Hematopoietic multipotent progenitor cell treated with erythropoietin and hydrocortisone succinate and interleukin-3 and kit ligand, for 6 days (in vitro differentiated cells): ENCODE measurements around the gene CNTFR.

ENCODE experiments used
- DNase-seq: peaks from one replicate; pipeline ENCODE4 v3.0.0-alpha.2; 2015

The CNTFR gene

GRCh38 chr9:34522091-34522887 is 67.2 kb downstream of the CNTFR start:
- DNase-seq = no peak

DNA sequence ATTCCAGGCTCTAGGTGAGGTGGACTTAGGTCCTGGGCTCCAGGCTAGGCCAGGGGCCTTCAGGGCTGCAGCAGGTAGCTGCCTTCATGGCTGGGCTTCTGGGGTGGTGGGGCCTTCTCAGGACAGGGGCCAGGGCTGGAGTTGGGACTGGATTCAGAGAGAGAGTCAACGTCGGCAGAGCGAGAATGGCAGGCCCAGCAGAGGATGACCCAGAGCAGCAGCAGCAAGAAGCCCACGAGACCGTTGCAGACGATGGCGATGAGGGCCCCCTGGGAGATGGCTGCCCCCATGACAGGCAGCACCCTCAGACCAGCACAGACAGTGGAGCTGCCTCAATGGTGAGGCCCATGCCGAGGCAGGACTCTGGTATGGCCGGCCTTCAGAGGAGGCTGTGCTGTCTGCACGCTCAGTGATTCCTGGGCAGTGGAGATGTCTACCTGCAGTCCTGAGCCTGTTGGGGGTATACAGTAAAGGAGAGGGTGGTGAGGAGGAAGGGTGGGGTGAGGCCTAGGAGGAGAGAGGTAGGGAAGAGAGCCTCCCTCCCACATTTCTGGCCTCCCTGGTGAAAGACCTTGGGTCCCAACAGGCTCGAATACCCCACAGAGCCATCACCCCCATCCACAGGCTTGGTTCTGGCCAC is 68.0 kb downstream of the CNTFR start:
- DNase-seq = no peak

- no peak for DNase-seq
Observed at GRCh38 chr9:34520505-34521385, 68.8 kb downstream of the CNTFR start.

DNA sequence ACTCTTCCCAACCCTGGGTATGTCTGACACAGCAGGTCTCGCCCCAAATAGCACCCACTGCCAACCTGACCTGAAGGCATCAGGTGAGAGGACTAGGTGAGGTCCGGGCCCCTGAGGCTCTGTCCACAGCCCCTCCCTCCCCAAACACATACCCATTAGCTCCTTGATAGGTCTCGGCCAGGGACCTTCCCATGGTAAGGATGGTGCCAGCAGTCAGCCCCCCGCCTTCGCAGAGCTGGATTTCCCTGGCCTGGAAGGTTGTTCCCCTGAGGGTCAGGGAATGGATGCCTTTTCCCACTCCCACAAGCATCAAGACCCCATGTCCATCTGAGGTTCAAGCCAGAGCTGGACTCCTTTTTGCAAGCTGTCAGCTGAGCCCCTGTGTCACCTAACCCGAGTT is 69.4 kb downstream of the CNTFR start:
- no peak for DNase-seq

DNA sequence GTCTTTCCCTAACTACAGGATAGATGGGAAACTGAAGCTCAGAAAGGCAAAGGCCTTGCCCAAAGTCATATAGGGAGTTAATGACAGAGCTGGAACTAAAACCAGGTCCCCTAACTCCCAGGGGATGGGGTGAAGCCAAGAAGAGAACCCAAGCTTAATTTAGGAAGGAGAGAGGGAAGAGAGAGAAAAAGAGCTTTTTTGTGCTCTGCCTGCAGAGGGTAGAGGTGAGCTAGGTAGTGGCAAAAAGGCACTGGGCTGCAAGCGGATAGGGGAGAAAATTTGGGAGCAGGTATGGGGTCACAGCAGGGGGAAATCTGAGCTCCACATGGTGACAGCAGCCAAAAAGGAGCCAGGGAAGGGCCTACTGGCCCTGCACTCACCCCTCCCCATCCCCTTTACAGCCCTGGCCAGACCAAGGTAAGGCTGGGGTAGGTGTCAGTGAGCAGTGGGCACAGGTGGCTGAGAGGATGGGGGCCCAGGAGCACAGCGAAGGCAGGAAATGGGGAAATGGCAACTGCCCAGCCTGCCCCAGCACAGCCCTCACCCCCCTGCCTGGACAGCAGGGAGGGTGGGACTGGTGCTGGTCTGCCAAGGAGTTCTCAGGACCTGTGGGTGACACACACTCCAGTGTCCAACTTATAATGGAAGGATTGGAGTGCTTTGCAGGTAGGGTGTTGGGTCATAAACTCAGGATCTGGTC is 70.1 kb downstream of the CNTFR start:
- no peak for DNase-seq

DNA sequence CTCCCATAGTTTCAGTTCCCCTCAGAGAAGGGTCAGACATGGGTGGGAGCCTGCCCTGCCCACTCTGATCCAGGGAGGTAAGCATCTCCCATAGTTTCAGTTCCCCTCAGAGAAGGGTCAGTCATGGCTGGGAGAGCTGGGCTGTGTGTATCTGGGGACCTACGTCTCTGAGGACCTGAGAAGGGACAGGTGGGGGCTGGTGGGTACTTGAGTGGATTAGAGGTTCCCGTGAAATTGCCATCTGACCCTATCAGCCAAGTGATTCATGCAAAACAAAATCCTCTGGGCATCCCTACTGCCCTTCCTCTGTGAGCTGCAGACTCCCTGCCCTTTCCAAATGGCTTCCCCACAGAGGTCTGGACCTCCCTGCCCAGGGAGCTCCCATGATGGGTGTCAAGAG is 70.6 kb downstream of the CNTFR start:
- DNase-seq = no peak

DNA sequence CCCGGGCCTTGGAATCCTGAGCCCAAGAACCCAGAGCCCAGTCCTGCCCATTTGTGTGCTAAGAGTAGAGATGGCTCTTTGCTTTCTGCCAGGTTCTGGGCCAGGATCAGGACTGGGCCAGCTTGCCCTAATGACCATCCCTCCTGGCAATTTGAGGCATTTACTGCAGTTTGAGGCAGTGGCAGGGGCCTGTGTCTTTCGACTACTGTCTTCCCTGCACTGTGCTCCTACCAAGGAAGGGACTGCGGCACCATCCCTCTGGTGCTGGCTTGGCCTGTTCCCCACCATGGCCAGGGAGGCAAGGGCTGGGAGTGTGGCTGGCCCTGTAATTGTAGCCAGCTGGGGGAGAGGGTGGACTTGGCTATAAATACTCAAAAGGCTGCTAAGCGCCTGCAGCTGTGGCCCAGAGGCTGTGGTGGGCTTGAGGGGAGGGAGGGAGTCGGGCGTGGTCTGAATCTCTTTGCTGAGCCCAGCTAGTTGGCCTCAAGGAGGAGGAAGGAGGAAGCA is 71.4 kb downstream of the CNTFR start:
- DNase-seq = no peak

GRCh38 chr9:34517185-34517584 is 72.3 kb downstream of the CNTFR start:
- DNase-seq = no peak

- DNase-seq = no peak
Observed at GRCh38 chr9:34515959-34516358, 73.6 kb downstream of the CNTFR start.

DNA sequence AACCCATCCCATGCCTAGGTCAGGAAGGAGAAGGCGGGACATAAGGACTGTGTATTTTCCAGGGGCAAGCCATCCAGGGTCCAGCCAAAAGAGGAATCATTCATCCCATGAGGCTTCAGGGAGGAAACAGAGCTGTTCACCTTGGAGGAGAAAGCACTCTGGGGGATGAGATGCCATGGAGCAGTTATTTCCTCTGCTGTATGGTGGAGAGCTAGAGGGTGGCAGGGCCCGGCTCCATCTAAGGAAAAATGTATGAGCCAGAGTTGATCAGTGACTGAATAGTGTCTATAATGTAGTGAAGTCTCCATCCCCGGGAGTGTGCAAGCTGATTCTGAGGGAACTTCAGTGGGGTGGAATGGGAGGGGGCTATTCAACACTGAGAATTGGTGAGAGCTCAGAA is 74.7 kb downstream of the CNTFR start:
- DNase-seq = no peak

DNA sequence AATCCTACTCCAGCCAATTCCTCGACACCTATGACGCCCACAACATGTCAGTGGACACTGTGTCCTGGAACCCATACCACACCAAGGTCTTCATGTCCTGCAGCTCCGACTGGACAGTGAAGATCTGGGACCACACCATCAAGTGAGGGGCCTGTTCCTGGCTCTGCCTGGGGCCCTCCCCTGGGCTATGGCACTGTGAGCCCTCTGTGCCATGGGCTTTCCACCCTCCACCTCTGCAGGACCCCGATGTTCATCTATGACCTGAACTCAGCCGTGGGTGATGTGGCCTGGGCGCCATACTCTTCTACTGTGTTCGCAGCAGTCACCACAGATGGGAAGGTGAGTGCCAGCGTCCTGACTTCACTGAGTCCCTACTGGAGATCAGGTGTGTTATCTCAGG is 75.1 kb downstream of the CNTFR start:
- DNase-seq = no peak

DNA sequence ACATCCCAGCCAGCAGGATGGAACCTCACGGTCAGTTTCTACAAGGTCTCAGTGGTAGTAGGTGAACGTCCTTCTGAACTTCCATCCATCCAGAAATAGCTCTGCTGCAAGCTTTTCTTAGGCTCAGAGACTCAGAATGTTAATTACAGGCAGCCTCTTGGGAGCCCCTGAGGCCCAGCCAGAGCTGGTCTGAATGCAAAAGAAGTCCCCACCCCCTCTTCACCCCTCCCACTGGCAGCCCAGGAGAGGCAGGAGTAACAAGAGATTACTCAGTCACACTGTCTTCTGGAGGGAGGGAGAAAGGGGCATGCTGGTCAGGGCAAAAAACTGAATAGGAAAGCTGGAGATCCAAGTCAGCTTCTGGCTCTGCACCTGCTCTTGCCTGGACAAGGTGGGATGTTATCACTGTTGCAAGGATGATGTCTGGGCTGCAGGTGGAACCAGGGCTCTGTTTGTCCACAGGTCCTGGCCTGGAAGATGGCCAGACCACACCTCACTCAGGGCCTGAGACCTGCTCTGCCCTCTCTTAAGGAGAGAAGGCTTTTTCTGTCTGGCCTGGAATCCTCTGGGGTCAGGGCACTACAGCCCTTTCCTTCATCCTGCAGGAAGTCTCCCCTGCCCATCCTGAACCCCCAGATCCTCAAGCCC is 75.8 kb downstream of the CNTFR start:
- DNase-seq = no peak

- no peak for DNase-seq
Observed at GRCh38 chr9:34512131-34513078, 77.1 kb downstream of the CNTFR start.

GRCh38 chr9:34510497-34511468 is 78.7 kb downstream of the CNTFR start:
- no peak for DNase-seq

GRCh38 chr9:34508951-34509350 is 80.6 kb downstream of the CNTFR start:
- no peak for DNase-seq

DNA sequence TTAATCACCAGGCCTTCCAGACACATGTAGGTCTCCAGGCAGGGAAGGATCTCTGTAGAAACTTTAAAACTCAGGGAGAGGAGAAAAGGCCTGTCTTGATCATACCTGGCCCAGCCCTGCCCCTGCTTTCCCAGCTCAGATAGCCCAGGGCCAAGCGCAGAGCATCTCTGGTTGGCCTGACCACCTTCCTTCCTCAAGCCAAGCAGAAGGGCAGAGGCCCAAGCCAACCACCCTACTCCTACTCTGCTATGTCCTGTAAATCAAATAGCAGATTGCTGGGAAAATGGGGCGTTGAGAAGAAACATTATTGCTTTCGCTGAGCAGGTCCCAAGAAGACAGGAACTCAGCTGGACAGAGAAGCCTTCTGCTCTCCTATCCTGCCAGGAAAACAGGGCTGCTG is 81.1 kb downstream of the CNTFR start:
- no peak for DNase-seq

- DNase-seq = no peak
Observed at GRCh38 chr9:34507966-34508365, 81.6 kb downstream of the CNTFR start.

- no peak for DNase-seq
Observed at GRCh38 chr9:34507556-34507955, 82.0 kb downstream of the CNTFR start.

- no peak for DNase-seq
Observed at GRCh38 chr9:34506623-34507022, 82.9 kb downstream of the CNTFR start.
